ENCODE measurements around the gene WDR48.

Gene WDR48

GRCh38 chr3:39096775-39097174 lies 45.0 kb downstream of the WDR48 start:
- DNase-seq (ENCODE audit: extremely low read depth, low read depth): no peak
- no peak for TF ChIP-seq CTCF (IDR thresholded peaks at IDR 0.05; ENCODE audit: low read depth, low read length)

- no peak for TF ChIP-seq CTCF (IDR thresholded peaks at IDR 0.05; ENCODE audit: low read depth, low read length)
Measured at GRCh38 chr3:39097716-39098472, 46.1 kb downstream of the WDR48 start.

GRCh38 chr3:39098473-39099000 lies 46.7 kb downstream of the WDR48 start:
- TF ChIP-seq CTCF (IDR thresholded peaks at IDR 0.05; ENCODE audit: low read depth, low read length): no peak
- DNase-seq (ENCODE audit: extremely low read depth, low read depth): no peak

More at GRCh38 chr3:39097716-39098472, 46.1 kb downstream of the WDR48 start:
- DNase-seq (ENCODE audit: extremely low read depth, low read depth): no peak

- no peak for DNase-seq (ENCODE audit: extremely low read depth, low read depth)
- no peak for TF ChIP-seq CTCF (IDR thresholded peaks at IDR 0.05; ENCODE audit: low read depth, low read length)
Measured at GRCh38 chr3:39099242-39099641, 47.4 kb downstream of the WDR48 start.

- no peak for TF ChIP-seq CTCF (IDR thresholded peaks at IDR 0.05; ENCODE audit: low read depth, low read length)
Measured at GRCh38 chr3:39099738-39100499, 48.1 kb downstream of the WDR48 start.

GRCh38 chr3:39100500-39100886 lies 48.7 kb downstream of the WDR48 start:
- TF ChIP-seq CTCF (IDR thresholded peaks at IDR 0.05; ENCODE audit: low read depth, low read length): no peak
- DNase-seq (ENCODE audit: extremely low read depth, low read depth): no peak

More at GRCh38 chr3:39099738-39100499, 48.1 kb downstream of the WDR48 start:
- DNase-seq (ENCODE audit: extremely low read depth, low read depth): no peak

Data from AG09319 (cell line).